ENCODE data around the gene NEU4. TPM values are rescaled to one million over a fixed set of nuclear protein-coding genes. Genes with fewer than 3 reads are reported as not detected.
"Not testable (repeated sequence)": the region's sequence is repeated elsewhere in the genome, so short reads cannot be mapped to it uniquely, and the experiment has no call there.

Gene NEU4
- total RNA-seq (2014; rRNA removed; shearing (Covaris generic)): 0.22 TPM in 1 of 2 replicates, not detected in the other

- no peak for DNase-seq (ENCODE audit: low spot score)
Observed at GRCh38 chr2:241808721-241809382, at the start of gene NEU4. Gene NEU4, plus strand, starts transcription at chr2:241809193. Its CDS starts 5,292 bp downstream, at chr2:241814485.

DNA sequence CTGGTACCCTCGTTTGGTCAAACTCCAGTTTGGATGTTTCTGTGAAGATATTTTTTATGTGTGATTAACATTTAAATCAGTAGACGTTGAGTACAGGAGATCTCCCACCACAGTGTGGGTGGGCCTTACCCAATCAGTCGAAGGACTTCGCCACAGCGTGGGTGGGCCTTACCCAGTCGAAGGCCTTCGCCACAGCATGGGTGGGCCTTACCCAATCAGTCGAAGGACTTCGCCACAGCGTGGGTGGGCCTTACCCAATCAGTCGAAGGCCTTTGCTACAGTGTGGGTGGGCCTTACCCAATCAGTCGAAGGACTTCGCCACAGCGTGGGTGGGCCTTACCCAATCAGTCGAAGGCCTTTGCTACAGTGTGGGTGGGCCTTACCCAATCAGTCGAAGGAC is 49.1 kb upstream of the NEU4 start:
- DNase-seq (ENCODE audit: low spot score): not testable (repeated sequence)

DNA sequence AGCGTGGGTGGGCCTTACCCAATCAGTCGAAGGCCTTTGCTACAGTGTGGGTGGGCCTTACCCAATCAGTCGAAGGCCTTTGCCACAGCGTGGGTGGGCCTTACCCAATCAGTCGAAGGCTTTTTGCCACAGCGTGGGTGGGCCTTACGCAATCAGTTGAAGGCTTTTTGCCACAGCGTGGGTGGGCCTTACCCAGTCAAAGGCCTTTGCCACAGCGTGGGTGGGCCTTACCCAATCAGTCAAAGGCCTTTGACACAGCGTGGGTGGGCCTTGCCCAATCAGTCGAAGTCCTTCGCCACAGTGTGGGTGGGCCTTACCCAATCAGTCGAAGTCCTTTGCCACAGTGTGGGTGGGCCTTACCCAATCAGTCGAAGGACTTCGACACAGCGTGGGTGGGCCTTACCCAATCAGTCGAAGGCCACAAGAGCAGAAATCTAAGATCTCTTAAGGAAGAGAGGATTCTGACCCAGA is 48.7 kb upstream of the NEU4 start:
- no peak for DNase-seq (ENCODE audit: low spot score)

- no peak for DNase-seq (ENCODE audit: low spot score)
Observed at GRCh38 chr2:241762321-241762932, 46.6 kb upstream of the NEU4 start.

GRCh38 chr2:241762933-241763369 is 46.0 kb upstream of the NEU4 start:
- peak; percentile 25 for DNase-seq (ENCODE audit: low spot score)

- no peak for DNase-seq (ENCODE audit: low spot score)
Observed at GRCh38 chr2:241763551-241764274, 45.3 kb upstream of the NEU4 start.

DNA sequence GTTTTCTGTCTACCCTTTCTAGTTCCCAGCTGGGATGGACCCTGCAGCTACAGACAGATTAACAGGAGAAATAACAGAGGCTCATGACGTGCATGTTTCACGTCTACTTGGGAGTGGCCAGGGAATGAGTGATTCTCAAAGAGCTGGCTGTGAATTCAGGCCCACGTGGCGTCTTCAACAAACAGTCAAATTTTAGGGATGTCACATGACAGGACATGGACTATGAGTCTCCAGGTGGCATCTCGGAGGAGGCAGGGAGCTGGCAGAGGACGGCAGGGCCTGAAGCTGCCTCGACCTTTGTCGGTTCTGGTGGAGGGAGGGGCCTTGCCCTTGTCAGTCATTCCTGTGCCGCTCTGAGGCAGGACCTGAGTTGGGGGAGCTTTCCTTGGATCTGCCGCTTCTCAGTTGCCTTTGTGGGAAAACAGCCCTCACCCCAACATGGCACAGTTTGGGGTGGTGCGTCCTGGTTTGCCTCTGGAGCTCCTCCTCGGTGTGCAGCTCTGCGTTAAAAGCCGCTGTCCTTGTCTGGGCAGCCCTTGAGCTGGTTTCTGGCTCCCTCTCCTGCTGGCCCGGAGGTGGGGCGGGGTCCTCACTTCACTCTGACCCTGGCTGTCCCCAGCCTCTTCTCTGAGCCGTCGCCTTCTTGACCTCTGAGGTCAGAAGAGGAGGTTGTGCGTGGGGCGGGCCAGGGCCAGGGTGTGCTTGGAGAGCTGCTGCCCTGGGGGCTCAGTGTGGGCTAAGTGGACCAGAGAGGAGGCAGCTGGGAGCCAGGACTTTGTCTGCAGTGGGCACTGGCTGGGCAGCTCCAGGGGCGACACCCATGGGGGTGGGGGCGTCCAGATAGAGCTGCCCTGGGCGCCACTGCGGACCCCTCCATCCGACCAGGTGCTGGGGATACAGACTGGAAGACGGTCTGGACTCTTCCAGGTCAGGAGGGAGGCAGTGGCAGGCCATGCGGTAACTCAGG is 44.4 kb upstream of the NEU4 start:
- no peak for DNase-seq (ENCODE audit: low spot score)

DNA sequence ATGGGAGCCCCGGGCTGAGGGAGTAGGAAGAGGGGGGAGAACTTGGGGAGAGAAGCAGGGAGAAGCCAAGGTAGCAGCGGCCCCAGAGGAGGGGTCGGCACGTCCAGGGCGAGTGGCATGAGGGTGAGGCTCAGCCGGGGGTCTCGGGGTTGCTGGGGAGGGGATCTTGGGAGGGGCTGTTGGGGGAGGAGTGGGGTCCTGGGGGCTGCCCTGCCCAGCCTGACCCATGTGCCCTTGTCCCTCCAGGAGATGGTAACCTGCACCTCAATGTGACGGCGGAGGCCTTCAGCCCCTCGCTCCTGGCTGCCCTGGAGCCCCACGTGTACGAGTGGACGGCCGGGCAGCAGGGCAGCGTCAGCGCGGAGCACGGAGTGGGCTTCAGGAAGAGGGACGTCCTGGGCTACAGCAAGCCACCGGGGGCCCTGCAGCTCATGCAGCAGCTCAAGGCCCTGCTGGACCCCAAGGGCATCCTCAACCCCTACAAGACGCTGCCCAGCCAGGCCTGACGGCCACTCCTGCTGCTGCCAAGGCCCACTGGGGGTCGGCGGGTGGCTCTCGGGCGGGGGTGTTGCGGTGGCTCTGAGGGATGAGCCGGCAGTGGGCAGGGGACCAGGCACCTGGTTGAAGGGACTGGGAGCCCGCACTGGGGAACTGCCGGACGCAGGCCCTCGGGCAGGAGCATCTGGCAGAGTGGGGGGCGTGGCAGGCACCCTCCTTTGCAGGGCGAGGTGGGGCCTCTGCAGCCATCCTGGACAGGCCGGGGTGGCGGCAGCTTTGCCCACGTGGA is 41.3 kb upstream of the NEU4 start:
- DNase-seq (ENCODE audit: low spot score): no peak

- DNase-seq (ENCODE audit: low spot score): no peak
Observed at GRCh38 chr2:241768251-241768711, 40.7 kb upstream of the NEU4 start.

GRCh38 chr2:241768850-241769249 is 40.1 kb upstream of the NEU4 start:
- DNase-seq (ENCODE audit: low spot score): no peak

- DNase-seq (ENCODE audit: low spot score): no peak
Observed at GRCh38 chr2:241769819-241770184, 39.2 kb upstream of the NEU4 start.

DNA sequence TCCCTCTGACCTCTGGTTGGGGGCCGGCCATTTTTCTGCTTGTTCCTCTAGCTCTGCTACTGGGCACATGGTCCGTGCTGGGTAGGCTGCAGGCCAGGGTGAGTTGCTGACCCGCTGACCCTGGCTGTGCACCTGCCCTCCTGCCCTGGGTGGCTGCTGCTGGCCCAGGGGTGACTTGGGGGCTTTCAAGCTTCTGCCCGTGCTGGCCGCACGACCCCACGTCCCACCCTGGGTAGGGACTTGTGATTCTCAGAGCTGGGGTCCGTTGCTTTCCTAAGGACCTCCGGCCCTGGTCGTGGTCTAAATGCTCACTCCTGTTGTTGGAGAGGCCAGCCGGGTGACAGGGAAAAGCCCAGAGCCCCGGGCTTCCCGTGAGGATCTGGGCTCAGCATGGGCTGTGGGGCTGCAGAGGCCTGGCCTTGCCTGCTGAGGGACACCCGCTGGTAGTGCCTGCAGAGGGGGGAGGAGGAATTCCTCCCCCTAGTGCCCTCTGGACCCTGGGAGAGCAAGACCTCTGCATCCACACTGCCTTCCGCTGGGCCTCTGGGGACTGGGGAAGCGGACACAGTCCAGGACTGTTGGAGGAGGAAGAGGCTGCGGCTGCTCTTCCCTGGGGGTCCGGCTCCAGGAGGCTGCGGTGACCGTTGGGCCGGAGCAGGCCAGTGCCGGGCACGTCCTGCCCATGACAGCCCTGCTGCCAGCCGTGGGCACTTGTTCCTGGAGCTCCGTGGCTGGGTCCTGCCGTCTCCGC is 38.6 kb upstream of the NEU4 start:
- no peak for DNase-seq (ENCODE audit: low spot score)

DNA sequence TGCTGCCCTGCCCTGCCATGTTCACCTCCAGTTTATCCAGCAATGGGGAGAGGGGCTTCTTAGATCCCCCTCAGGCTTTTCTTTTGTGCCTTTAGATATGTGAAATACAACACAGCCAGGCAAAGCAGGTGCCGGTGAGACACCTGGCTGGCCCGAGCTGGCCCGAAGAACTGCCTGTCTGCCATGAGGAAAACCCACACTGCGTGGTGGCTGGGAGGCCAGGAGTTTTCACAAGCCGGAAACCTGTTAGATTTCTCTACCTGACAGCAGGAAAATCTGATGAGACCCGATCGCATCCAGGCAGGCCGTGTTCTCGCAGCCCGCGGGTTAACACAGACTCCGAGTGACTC is 38.1 kb upstream of the NEU4 start:
- DNase-seq (ENCODE audit: low spot score): no peak

- DNase-seq (ENCODE audit: low spot score): no peak
Observed at GRCh38 chr2:241771286-241772062, 37.5 kb upstream of the NEU4 start.

DNA sequence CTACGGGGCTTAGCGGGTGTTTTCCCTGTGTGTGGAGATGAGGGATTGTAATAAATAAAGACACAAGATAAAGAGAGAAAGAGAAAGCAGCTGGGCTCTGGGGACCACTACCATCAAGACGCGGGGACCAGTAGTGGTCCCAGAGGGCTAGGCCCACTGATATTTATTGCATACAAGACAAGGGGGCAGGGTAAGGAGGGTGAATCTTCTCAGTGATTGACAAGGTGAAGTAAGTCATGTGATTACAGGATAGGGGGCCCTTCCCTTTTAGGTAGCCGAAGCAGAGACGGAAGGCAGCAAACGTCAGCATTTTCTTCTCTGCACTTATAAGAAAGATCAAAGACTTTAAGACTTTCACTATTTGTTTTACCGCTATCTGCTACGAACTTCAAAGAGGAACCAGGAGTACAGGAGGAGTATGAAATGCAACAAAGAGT is 36.9 kb upstream of the NEU4 start:
- DNase-seq (ENCODE audit: low spot score): no peak

DNA sequence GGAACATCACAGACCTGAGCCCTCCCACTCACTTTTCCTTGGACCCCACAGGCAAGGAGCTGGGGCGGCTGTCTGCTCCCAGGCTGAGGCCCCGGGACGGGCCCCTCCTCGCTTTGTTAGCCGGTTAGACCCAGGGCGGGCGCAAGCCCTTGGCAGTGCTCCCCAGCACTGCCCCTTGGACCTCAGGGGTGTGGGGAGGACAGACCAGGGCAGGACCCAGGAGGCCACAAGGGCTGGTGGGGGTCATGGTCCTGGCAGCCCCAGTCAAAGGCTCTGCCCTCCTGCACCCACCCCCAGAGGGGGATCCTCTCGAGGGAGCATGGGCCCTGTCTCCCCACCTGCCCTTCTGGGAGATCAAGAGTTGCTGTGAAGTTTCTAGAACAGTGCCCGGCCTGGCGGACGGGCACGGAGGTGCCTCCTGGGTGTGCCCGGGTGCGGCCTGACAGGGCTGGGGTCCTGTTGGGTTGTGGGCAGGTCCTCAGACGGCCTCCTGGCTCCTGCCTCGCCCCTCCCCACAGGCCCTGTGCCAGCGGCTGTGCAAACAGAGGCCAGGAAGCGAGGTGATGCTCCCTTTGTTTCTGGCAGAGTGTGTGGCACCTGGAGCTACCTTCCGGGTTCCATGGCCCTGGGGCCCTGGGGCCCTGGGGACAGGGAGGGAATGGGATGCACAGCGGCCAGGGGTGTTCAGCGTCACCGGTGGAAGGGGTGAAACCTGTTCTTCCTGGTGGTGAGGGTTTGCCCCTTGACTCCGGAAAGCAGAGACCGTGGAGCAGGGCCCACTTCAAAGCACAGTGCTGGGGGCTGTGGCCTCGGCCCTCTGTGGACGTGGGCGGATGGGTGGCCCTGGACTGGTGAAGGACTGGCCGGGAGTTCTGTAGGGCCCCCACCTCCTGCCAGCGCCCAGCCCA is 35.2 kb upstream of the NEU4 start:
- no peak for DNase-seq (ENCODE audit: low spot score)

GRCh38 chr2:241774419-241775222 is 34.4 kb upstream of the NEU4 start:
- DNase-seq (ENCODE audit: low spot score): peak; percentile 98

Data from A172 (cell line).